H7 (cell line): Measurements from ENCODE around the gene MRPL17. TPM values are rescaled to one million over a fixed set of nuclear protein-coding genes. Genes with fewer than 3 reads are reported as not detected.
A peak's percentile ranks its signal among the peaks of the same experiment; 100 is the strongest.
"Not testable (repeated sequence)": the region's sequence is repeated elsewhere in the genome, so short reads cannot be mapped to it uniquely, and the experiment has no call there.

Experiments used
- DNase-seq: peaks from one replicate; pipeline ENCODE4 v3.0.0; 2012
- H3K27me3 ChIP-seq: 2 replicates; pipeline ENCODE4 v1.6.0; 2011; ENCODE audit warnings: mild to moderate bottlenecking, low read length; ENCODE audit not compliant: control insufficient read depth, insufficient read depth
- H3K36me3 ChIP-seq: replicated peaks from 2 replicates; pipeline ENCODE4 v1.5.1; 2011; ENCODE audit warnings: low read length; ENCODE audit not compliant: control insufficient read depth, insufficient read depth
- H3K4me3 ChIP-seq: 2 replicates; pipeline ENCODE4 v1.5.1; 2011; ENCODE audit warnings: low read depth, mild to moderate bottlenecking, control low read depth, low read length, moderate library complexity; ENCODE audit not compliant: insufficient read depth
- total RNA-seq: library from RNA; depleted of rRNA; stranded (reverse); fragments of >200 nt; shearing (Covaris generic); gene quantifications from 2 replicates; pipeline ENCODE4 v1.2.3, GENCODE V29; 2014; rRNA removed

Gene MRPL17
- total RNA-seq, result 72.9 and 110 TPM in 2 replicates

- DNase-seq, result peak; percentile 94
- H3K27me3 ChIP-seq, result no peaks in the 10 kb centered on the region
- H3K4me3 ChIP-seq, result peak within 1 kb of the TSS; percentile 97
- H3K36me3 ChIP-seq, result peaks cover 13% of the 10 kb centered on the region
Measured at GRCh38 chr11:6682936-6683861, at the start of gene MRPL17. TSS of gene MRPL17 (minus strand) at chr11:6683340. CDS start at chr11:6683296, 44 bp downstream.

GRCh38 chr11:6727971-6728760 is 45.0 kb upstream of the MRPL17 start:
- DNase-seq, result no peak
- no peaks in the 10 kb centered on the region for H3K36me3 ChIP-seq

GRCh38 chr11:6725386-6725896 is 42.3 kb upstream of the MRPL17 start:
- DNase-seq, result no peak
- Histone ChIP-seq H3K4me3 (no peak overlapping the region), H3K36me3 (no peaks in the 10 kb centered on the region), H3K27me3 (no peaks in the 10 kb centered on the region)

More at GRCh38 chr11:6727971-6728760, 45.0 kb upstream of the MRPL17 start:
- H3K27me3 ChIP-seq, result no peaks in the 10 kb centered on the region
- no peak overlapping the region for H3K4me3 ChIP-seq

- Histone ChIP-seq H3K27me3 (no peaks in the 10 kb centered on the region), H3K36me3 (no peaks in the 10 kb centered on the region), H3K4me3 (no peak overlapping the region)
- DNase-seq, result no peak
Measured at GRCh38 chr11:6724013-6724412, 40.9 kb upstream of the MRPL17 start.

GRCh38 chr11:6721343-6721742 is 38.2 kb upstream of the MRPL17 start:
- no peak for DNase-seq
- H3K27me3 ChIP-seq, result no peaks in the 10 kb centered on the region

GRCh38 chr11:6719576-6719975 is 36.4 kb upstream of the MRPL17 start:
- Histone ChIP-seq H3K4me3 (no peak overlapping the region), H3K27me3 (no peaks in the 10 kb centered on the region), H3K36me3 (no peaks in the 10 kb centered on the region)
- no peak for DNase-seq

More at GRCh38 chr11:6721343-6721742, 38.2 kb upstream of the MRPL17 start:
- Histone ChIP-seq H3K4me3 (no peak overlapping the region), H3K36me3 (no peaks in the 10 kb centered on the region)

GRCh38 chr11:6717426-6717825 is 34.3 kb upstream of the MRPL17 start:
- Histone ChIP-seq H3K4me3 (no peak overlapping the region), H3K36me3 (no peaks in the 10 kb centered on the region), H3K27me3 (no peaks in the 10 kb centered on the region)
- no peak for DNase-seq

- H3K4me3 ChIP-seq, DNase-seq, H3K27me3 ChIP-seq, H3K36me3 ChIP-seq: not testable (repeated sequence)
Measured at GRCh38 chr11:6711552-6711951, 28.4 kb upstream of the MRPL17 start.

GRCh38 chr11:6708876-6709275 is 25.7 kb upstream of the MRPL17 start:
- Histone ChIP-seq H3K36me3 (no peaks in the 10 kb centered on the region), H3K4me3 (no peak overlapping the region), H3K27me3 (no peaks in the 10 kb centered on the region)
- no peak for DNase-seq

- no peak overlapping the region for H3K4me3 ChIP-seq
- H3K27me3 ChIP-seq, result no peaks in the 10 kb centered on the region
- no peaks in the 10 kb centered on the region for H3K36me3 ChIP-seq
- peak; percentile 24 for DNase-seq
Measured at GRCh38 chr11:6705905-6706535, 22.9 kb upstream of the MRPL17 start.

- Histone ChIP-seq H3K4me3 (no peak overlapping the region), H3K36me3 (no peaks in the 10 kb centered on the region), H3K27me3 (no peaks in the 10 kb centered on the region)
- peak; percentile 47 for DNase-seq
Measured at GRCh38 chr11:6703247-6704063, 20.3 kb upstream of the MRPL17 start.

- not testable (repeated sequence) for DNase-seq, H3K36me3 ChIP-seq, H3K27me3 ChIP-seq, H3K4me3 ChIP-seq
Measured at GRCh38 chr11:6701955-6702354, 18.8 kb upstream of the MRPL17 start.

- Histone ChIP-seq H3K27me3 (no peaks in the 10 kb centered on the region), H3K36me3 (no peaks in the 10 kb centered on the region), H3K4me3 (no peak overlapping the region)
- DNase-seq, result no peak
Measured at GRCh38 chr11:6695377-6695776, 12.2 kb upstream of the MRPL17 start.

- Histone ChIP-seq H3K27me3 (no peaks in the 10 kb centered on the region), H3K36me3 (no peaks in the 10 kb centered on the region), H3K4me3 (no peak overlapping the region)
- no peak for DNase-seq
Measured at GRCh38 chr11:6694229-6694535, 11.0 kb upstream of the MRPL17 start.
